Ishikawa (cell line): Measurements from ENCODE around the gene ZNF488.

ENCODE experiments used
- CEBPB ChIP-seq: IDR thresholded peaks from 2 replicates; pipeline ENCODE4 v1.6.1; 2012
- CREB1 ChIP-seq: IDR thresholded peaks from 2 replicates; pipeline ENCODE4 v1.6.1; 2012; ENCODE audit warnings: low read depth
- EGR1 ChIP-seq: IDR thresholded peaks from 2 replicates; pipeline ENCODE4 v1.6.1; 2012
- EP300 ChIP-seq: IDR thresholded peaks from 2 replicates; pipeline ENCODE4 v1.6.1; 2012; ENCODE audit warnings: borderline replicate concordance
- FOXM1 ChIP-seq: IDR thresholded peaks from 2 replicates; pipeline ENCODE4 v1.6.1; 2012; ENCODE audit warnings: low read depth, borderline replicate concordance
- MAX ChIP-seq: IDR thresholded peaks from 2 replicates; pipeline ENCODE4 v1.6.1; 2012
- NFIC ChIP-seq: IDR thresholded peaks from 2 replicates; pipeline ENCODE4 v1.6.1; 2012
- RAD21 ChIP-seq: IDR thresholded peaks from 2 replicates; pipeline ENCODE4 v1.6.1; 2012; ENCODE audit warnings: low read depth
- REST ChIP-seq: IDR thresholded peaks from 2 replicates; pipeline ENCODE4 v1.6.1; 2012; ENCODE audit warnings: low read depth, mild to moderate bottlenecking
- TAF1 ChIP-seq: IDR thresholded peaks from 2 replicates; pipeline ENCODE4 v1.6.1; 2012; ENCODE audit warnings: low read depth, mild to moderate bottlenecking
- TCF12 ChIP-seq: IDR thresholded peaks from 2 replicates; pipeline ENCODE4 v1.6.1; 2012; ENCODE audit warnings: low read depth
- TEAD4 ChIP-seq: IDR thresholded peaks from 2 replicates; pipeline ENCODE4 v1.6.1; 2012
- USF1 ChIP-seq: IDR thresholded peaks from 2 replicates; pipeline ENCODE4 v1.6.1; 2012
- YY1 ChIP-seq: IDR thresholded peaks from 2 replicates; pipeline ENCODE4 v1.6.1; 2012; ENCODE audit warnings: low read depth
- ZBTB7A ChIP-seq: IDR thresholded peaks from 2 replicates; pipeline ENCODE4 v1.6.1; 2012; ENCODE audit warnings: low read depth

Gene ZNF488

GRCh38 chr10:47318706-47319105, 65.4 kb downstream of the ZNF488 start:
- no peak for TF ChIP-seq MAX
- TF ChIP-seq CEBPB = no peak
- TF ChIP-seq TAF1 = no peak
- TF ChIP-seq CREB1 = no peak
- TF ChIP-seq ZBTB7A = no peak
- no peak for TF ChIP-seq TEAD4
- no peak for TF ChIP-seq TCF12
- no peak for TF ChIP-seq REST
- no peak for TF ChIP-seq EGR1
- TF ChIP-seq YY1 = no peak
- no peak for TF ChIP-seq NFIC
- TF ChIP-seq EP300 = no peak
- no peak for TF ChIP-seq RAD21
- TF ChIP-seq FOXM1 = no peak
- no peak for TF ChIP-seq USF1

- TF ChIP-seq EP300 = no peak
- no peak for TF ChIP-seq FOXM1
- no peak for TF ChIP-seq ZBTB7A
- no peak for TF ChIP-seq USF1
- no peak for TF ChIP-seq YY1
- TF ChIP-seq RAD21 = no peak
- TF ChIP-seq TCF12 = no peak
- no peak for TF ChIP-seq MAX
- TF ChIP-seq EGR1 = no peak
Observed at GRCh38 chr10:47317251-47317650, 66.8 kb downstream of the ZNF488 start.

GRCh38 chr10:47316131-47316530, 68.0 kb downstream of the ZNF488 start:
- TF ChIP-seq REST (no peak), RAD21 (no peak), MAX (no peak), YY1 (no peak), EGR1 (no peak), TCF12 (no peak), EP300 (no peak), TAF1 (no peak), CREB1 (no peak), NFIC (no peak)
